SK-N-SH treated with all-trans-retinoic acid at 6 μM for 48 hours (cell line): Measurements from ENCODE around the gene XPOT.

Source experiments
- ATAC-seq: fragments of 200-7000 bp; cut with Tn5 transposase; 3 replicates; pipeline ENCODE4 v1.9.1; 2020; ENCODE audit warnings: mild to moderate bottlenecking, moderate library complexity
- ARNTL ChIP-seq: fragments of 450-650 bp; formaldehyde crosslinking; IDR thresholded peaks from 2 replicates; pipeline ENCODE4 v1.5.0; 2020; ENCODE audit warnings: low read depth, mild to moderate bottlenecking, moderate library complexity, borderline replicate concordance
- BACH2 ChIP-seq: fragments of 250-450 bp; sonication (Bioruptor Pico); IDR thresholded peaks from 2 replicates; pipeline ENCODE4 v1.9.0; 2021; ENCODE audit warnings: mild to moderate bottlenecking, borderline replicate concordance
- CREB5 ChIP-seq: fragments of 250-450 bp; sonication (Bioruptor Pico); IDR thresholded peaks from 2 replicates; pipeline ENCODE4 v1.5.1; 2020; ENCODE audit warnings: low read depth, mild to moderate bottlenecking, moderate library complexity
- CSDC2 ChIP-seq: fragments of 250-450 bp; sonication (Bioruptor Pico); IDR thresholded peaks from 2 replicates; pipeline ENCODE4 v1.5.0; 2020; ENCODE audit warnings: mild to moderate bottlenecking, moderate library complexity
- CSRNP3 ChIP-seq: fragments of 250-450 bp; sonication (Bioruptor Pico); IDR thresholded peaks from 2 replicates; pipeline ENCODE4 v1.5.1; 2021; ENCODE audit warnings: mild to moderate bottlenecking, moderate library complexity
- ESRRG ChIP-seq: fragments of 250-450 bp; sonication (Bioruptor Pico); IDR thresholded peaks from 2 replicates; pipeline ENCODE4 v1.6.1; 2021; ENCODE audit warnings: mild to moderate bottlenecking
- GLIS3 ChIP-seq: fragments of 250-450 bp; sonication (Bioruptor Pico); IDR thresholded peaks from 2 replicates; pipeline ENCODE4 v1.5.0; 2020; ENCODE audit warnings: mild to moderate bottlenecking, moderate library complexity
- ISL1 ChIP-seq: fragments of 250-450 bp; sonication (Bioruptor Pico); IDR thresholded peaks from 2 replicates; pipeline ENCODE4 v2.1.2; 2022; ENCODE audit warnings: mild to moderate bottlenecking, moderate library complexity
- OSR1 ChIP-seq: fragments of 250-450 bp; sonication (Bioruptor Pico); IDR thresholded peaks from 2 replicates; pipeline ENCODE4 v1.8.0; 2022; ENCODE audit warnings: moderate library complexity, mild to moderate bottlenecking, inconsistent platforms
- PATZ1 ChIP-seq: fragments of 250-450 bp; sonication (Bioruptor Pico); IDR thresholded peaks from 2 replicates; pipeline ENCODE4 v1.8.0; 2020; ENCODE audit warnings: mild to moderate bottlenecking, moderate library complexity, borderline replicate concordance
- POU6F1 ChIP-seq: fragments of 250-450 bp; sonication (Bioruptor Pico); IDR thresholded peaks from 2 replicates; pipeline ENCODE4 v1.8.0; 2021; ENCODE audit warnings: low read depth, mild to moderate bottlenecking, moderate library complexity, borderline replicate concordance
- PPARA ChIP-seq: fragments of 250-450 bp; sonication (Bioruptor Pico); IDR thresholded peaks from 2 replicates; pipeline ENCODE4 v1.5.0; 2020; ENCODE audit warnings: mild to moderate bottlenecking, borderline replicate concordance
- SNAI2 ChIP-seq: fragments of 250-450 bp; sonication (Bioruptor Pico); IDR thresholded peaks from 2 replicates; pipeline ENCODE4 v1.5.0; 2020; ENCODE audit warnings: mild to moderate bottlenecking, moderate library complexity
- TOX ChIP-seq: fragments of 250-450 bp; sonication (Bioruptor Pico); IDR thresholded peaks from 2 replicates; pipeline ENCODE4 v1.8.0; 2021; ENCODE audit warnings: mild to moderate bottlenecking, moderate library complexity, borderline replicate concordance
- ZFP3 ChIP-seq: fragments of 250-450 bp; sonication (Bioruptor Pico); IDR thresholded peaks from 2 replicates; pipeline ENCODE4 v1.5.0; 2020; ENCODE audit warnings: mild to moderate bottlenecking, moderate library complexity
- ZFP30 ChIP-seq: fragments of 450-650 bp; formaldehyde crosslinking; IDR thresholded peaks from 2 replicates; pipeline ENCODE4 v1.5.0; 2022; ENCODE audit warnings: mild to moderate bottlenecking, moderate library complexity
- ZNF8 ChIP-seq: fragments of 450-650 bp; formaldehyde crosslinking; IDR thresholded peaks from 2 replicates; pipeline ENCODE4 v1.5.0; 2020; ENCODE audit warnings: mild to moderate bottlenecking, moderate library complexity
- TF ChIP-seq, protein P1 (sequence below): fragments of 250-450 bp; sonication (Bioruptor Pico); IDR thresholded peaks from 2 replicates; pipeline ENCODE4 v1.5.0; 2020; ENCODE audit warnings: mild to moderate bottlenecking, moderate library complexity

The XPOT gene

GRCh38 chr12:64469455-64470142, 65.4 kb downstream of the XPOT start:
- ATAC-seq: no peak
- TF ChIP-seq PATZ1 (CRISPR knock-in tag) (no peak), POU6F1 (CRISPR knock-in tag) (no peak), ESRRG (CRISPR knock-in tag) (no peak), PPARA (CRISPR knock-in tag) (no peak), GLIS3 (no peak), OSR1 (CRISPR knock-in tag) (no peak), CSDC2 (CRISPR knock-in tag) (no peak), ZFP3 (no peak), BACH2 (CRISPR knock-in tag) (no peak)
- TF ChIP-seq, protein P1, sequence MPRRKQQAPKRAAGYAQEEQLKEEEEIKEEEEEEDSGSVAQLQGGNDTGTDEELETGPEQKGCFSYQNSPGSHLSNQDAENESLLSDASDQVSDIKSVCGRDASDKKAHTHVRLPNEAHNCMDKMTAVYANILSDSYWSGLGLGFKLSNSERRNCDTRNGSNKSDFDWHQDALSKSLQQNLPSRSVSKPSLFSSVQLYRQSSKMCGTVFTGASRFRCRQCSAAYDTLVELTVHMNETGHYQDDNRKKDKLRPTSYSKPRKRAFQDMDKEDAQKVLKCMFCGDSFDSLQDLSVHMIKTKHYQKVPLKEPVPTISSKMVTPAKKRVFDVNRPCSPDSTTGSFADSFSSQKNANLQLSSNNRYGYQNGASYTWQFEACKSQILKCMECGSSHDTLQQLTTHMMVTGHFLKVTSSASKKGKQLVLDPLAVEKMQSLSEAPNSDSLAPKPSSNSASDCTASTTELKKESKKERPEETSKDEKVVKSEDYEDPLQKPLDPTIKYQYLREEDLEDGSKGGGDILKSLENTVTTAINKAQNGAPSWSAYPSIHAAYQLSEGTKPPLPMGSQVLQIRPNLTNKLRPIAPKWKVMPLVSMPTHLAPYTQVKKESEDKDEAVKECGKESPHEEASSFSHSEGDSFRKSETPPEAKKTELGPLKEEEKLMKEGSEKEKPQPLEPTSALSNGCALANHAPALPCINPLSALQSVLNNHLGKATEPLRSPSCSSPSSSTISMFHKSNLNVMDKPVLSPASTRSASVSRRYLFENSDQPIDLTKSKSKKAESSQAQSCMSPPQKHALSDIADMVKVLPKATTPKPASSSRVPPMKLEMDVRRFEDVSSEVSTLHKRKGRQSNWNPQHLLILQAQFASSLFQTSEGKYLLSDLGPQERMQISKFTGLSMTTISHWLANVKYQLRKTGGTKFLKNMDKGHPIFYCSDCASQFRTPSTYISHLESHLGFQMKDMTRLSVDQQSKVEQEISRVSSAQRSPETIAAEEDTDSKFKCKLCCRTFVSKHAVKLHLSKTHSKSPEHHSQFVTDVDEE (CRISPR knock-in tag): no peak

DNA sequence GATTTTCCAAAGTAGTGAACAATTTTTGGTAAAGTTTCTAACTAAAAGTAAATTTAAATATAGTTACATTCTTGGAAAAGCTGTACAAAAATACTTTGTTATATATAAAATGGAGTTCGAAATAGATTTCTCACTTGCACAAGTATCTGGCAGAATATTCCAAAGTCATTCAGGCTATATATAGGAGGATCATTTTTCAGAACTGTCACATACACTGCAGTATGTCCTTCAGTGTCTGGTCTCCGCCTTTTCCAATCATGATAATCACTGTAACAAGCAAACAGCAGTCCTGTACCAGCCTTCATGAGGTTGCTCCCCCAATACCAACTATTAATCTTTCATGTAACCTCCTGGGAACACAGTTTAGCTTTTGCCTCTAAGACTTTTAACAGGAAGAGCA, 66.3 kb downstream of the XPOT start:
- TF ChIP-seq GLIS3: no peak
- TF ChIP-seq ZFP30 (CRISPR knock-in tag): no peak
- no peak for TF ChIP-seq ARNTL (CRISPR knock-in tag)
- TF ChIP-seq TOX: no peak
- ATAC-seq: no peak

DNA sequence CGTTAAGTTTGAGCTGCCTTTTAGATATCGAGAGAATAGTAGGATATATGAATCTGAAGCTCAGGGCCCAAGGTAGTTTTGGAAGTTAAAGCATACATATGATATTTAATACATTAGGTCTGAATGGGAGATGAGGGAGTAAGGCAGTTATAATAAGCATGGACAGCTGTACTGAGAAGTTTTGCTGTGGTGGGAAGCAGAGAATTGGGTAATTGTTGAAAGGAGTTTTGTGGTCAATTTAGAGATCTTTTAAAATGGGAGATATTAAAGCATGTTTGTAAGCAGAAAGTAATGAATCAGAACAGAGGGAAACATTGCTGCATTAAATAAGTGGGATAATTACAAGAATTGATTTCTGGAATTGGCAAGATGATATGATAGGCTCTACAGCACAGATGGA, 69.0 kb downstream of the XPOT start:
- ATAC-seq: no peak
- TF ChIP-seq CSRNP3 (CRISPR knock-in tag): no peak
- TF ChIP-seq CREB5: no peak
- no peak for TF ChIP-seq BACH2 (CRISPR knock-in tag)
- no peak for TF ChIP-seq ZNF8 (CRISPR knock-in tag)
- no peak for TF ChIP-seq SNAI2 (CRISPR knock-in tag)
- no peak for TF ChIP-seq CSDC2 (CRISPR knock-in tag)
- no peak for TF ChIP-seq TOX
- TF ChIP-seq GLIS3: no peak
- TF ChIP-seq ISL1 (CRISPR knock-in tag): no peak
- TF ChIP-seq, protein P1 (CRISPR knock-in tag): no peak
